GM12801 (cell line): ENCODE measurements around the gene BACE2.

Experiments used
- CTCF ChIP-seq: IDR thresholded peaks from one replicate; pipeline ENCODE4 v1.5.1; 2011; ENCODE audit warnings: control low read depth; ENCODE audit not compliant: insufficient read length; ENCODE audit errors: extremely low read depth

BACE2 gene

GRCh38 chr21:41199123-41199522, 31.2 kb downstream of the BACE2 start:
- TF ChIP-seq CTCF, result no peak

- TF ChIP-seq CTCF, result no peak
Observed at GRCh38 chr21:41199588-41199987, 31.6 kb downstream of the BACE2 start.

- TF ChIP-seq CTCF, result no peak
Observed at GRCh38 chr21:41201385-41201784, 33.4 kb downstream of the BACE2 start.

DNA sequence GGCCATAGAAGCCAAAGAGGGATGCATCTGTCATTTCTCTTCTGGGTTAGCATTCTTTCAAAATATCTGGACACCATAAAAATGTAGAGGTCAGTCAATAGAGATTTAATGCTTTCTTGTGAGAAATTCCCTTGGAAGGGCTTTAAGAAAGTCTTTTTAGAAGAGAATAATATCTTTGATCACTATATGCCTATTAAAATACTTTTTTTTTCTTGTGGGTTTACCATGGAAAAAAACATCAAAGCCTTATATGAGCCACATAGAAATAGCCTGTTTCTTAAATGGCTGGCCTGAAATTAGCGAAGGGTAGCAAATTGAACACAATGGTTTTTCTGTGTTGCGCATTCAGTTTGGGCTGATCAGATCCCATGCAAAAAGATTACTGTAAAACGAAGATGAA, 36.8 kb downstream of the BACE2 start:
- TF ChIP-seq CTCF, result no peak

DNA sequence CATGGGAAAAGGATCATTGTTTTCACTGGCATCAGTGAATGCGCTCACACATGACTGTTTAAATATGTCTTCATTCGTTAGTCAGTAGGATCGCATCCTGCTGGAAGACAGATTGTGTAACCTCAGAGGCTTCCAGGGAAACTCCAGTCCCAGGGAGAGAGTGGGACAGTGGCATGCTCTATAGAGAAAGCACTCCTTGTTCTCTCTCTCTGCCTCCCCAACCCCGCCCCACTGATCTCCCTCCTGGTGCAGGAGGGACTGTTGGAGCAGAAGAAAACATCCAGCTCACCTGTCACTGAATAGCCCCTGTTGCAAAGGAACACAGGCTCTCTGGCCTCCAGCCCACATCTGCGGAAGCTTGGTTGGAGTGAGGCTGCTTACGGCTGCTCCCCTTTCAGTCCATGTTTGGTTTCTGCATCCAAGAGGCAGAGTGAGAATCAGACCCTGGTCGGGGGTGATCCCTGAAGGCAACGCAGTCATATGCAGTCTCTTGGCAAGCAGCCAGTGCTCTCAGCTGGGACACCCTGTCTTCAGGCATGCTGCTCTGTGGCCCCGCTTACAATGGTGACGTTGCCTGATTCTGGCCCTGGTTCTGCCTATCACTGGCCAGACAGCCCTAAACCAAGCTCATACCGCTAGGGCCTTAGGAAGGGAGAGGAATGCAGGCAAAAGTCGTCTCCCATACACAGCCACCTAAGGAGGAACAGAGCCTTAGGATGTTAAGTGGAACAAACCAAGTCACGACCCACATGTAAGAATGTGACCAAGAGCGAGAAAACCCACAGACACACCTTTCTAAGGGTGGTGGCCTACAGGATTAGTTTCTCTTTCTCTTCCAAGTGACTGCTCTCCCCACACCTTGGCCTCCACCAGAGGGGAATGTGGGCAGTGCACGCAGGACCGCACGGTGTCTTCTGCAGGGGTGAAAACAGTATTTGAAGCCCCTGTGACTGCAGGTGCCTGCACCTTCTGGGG, 39.7 kb downstream of the BACE2 start:
- no peak for TF ChIP-seq CTCF

DNA sequence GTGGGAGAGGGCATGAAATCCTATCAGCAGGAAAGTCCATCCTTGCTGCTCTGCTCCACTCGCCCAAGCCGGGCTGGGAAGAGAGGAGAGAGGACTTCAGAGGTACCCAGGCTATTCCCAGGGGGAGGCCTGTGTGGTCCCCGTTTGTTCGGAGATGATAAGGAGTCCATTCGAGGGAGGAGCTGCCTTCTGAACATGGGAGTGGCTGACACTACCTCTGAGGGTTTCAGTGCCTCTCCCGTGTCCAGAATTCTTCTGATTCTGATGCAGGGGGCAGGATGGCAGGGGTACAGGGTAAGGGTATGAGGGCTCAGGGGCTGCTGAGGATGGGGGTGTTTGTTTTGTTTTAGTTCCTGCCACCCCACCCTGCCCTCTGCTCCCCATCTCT, 40.4 kb downstream of the BACE2 start:
- TF ChIP-seq CTCF, result no peak

- TF ChIP-seq CTCF, result no peak
Observed at GRCh38 chr21:41209016-41209619, 41.2 kb downstream of the BACE2 start.
